Keratinocyte (primary cell): ENCODE measurements around the gene SNHG17.

Experiments
- EZH2 ChIP-seq: IDR thresholded peaks from one replicate; pipeline ENCODE4 v1.6.1; 2012; ENCODE audit warnings: inconsistent platforms, mild to moderate bottlenecking, low read length, moderate library complexity
- TF ChIP-seq, protein P1 (sequence below), 3 experiments: IDR thresholded peaks in 1 of 3; conservative IDR thresholded peaks in 1 of 3; optimal IDR thresholded peaks in 1 of 3; 2 replicates in 2 of 3; 3 replicates in 1 of 3; pipeline versions ENCODE3 to v1.5.1; 2011; ENCODE audit warnings: low read length in 3 of 3, mild to moderate bottlenecking in 3 of 3, moderate library complexity in 2 of 3, control low read depth in 1 of 3, inconsistent platforms in 1 of 3; ENCODE audit not compliant: insufficient read depth in 2 of 3; ENCODE audit errors: extremely low read depth in 1 of 3

DNA sequence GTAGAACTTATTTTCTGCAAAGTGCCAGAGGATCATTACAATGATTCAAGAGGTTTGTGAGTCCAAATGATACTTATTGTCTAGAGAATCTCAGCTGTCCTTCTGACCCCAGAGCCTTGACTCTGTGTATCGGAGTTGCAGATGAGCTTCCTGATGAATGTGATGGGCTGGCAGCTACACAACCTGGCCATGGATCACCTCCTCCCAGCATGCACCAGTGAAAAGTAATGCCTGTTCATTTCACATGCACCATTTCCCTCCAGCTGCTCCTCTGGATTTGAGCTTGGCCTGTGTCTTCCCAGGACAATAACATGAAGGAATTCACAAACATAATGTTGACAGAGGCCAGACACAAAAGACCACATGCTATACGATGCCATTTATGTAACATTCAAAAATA lies 30.0 kb downstream of the SNHG17 start:
- TF ChIP-seq, protein P1, sequence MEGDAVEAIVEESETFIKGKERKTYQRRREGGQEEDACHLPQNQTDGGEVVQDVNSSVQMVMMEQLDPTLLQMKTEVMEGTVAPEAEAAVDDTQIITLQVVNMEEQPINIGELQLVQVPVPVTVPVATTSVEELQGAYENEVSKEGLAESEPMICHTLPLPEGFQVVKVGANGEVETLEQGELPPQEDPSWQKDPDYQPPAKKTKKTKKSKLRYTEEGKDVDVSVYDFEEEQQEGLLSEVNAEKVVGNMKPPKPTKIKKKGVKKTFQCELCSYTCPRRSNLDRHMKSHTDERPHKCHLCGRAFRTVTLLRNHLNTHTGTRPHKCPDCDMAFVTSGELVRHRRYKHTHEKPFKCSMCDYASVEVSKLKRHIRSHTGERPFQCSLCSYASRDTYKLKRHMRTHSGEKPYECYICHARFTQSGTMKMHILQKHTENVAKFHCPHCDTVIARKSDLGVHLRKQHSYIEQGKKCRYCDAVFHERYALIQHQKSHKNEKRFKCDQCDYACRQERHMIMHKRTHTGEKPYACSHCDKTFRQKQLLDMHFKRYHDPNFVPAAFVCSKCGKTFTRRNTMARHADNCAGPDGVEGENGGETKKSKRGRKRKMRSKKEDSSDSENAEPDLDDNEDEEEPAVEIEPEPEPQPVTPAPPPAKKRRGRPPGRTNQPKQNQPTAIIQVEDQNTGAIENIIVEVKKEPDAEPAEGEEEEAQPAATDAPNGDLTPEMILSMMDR (optimal IDR thresholded peaks at IDR 0.05 in 1 of 3, IDR thresholded peaks at IDR 0.05 in 1 of 3, conservative IDR thresholded peaks at IDR 0.05 in 1 of 3; ENCODE audit: extremely low read depth in 1 of 3, insufficient read depth in 2 of 3, low read length in 3 of 3): no peak
- no peak for TF ChIP-seq EZH2
